ENCODE data around the gene ZNF710. TPM values are rescaled to one million over a fixed set of nuclear protein-coding genes. Genes with fewer than 3 reads are reported as not detected.

ZNF710 gene
- total RNA-seq, 1 donor from 2014 or later = 26.9 TPM

DNA sequence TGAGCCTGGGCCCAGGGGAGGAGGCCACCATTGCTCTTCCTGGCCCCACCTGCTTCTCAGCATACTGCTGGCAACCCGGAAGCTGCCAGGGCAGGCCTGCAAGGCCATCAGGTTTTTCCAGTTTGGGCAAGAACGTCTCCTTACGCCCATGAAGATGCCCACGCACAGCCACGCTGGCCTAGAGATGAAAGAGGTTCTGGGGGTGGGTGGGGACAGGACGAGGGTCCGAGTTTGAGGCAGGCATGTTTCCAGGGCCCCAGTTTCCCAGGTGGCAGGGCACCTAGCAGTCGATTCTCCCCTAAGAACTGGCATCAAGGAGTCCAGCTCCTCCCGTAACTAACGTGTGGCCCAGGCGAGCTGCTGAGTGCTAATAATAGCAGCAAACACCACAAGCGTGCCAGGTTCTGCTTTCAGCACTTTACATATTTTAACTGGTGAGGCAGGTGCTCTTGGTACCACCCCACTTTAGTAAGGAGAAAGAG lies 45.8 kb downstream of the ZNF710 start:
- DNase-seq (ENCODE audit: low read depth) (no peak), FAIRE-seq (no peak)
- Mint-ChIP-seq H3K9me3 (ENCODE audit: unreplicated experiment) (peaks cover 1% of the 10 kb centered on the region), H3K27me3 (ENCODE audit: low read depth, unreplicated experiment) (no peaks in the 10 kb centered on the region), H3K4me1 (ENCODE audit: low read depth, unreplicated experiment) (peaks cover 6% of the 10 kb centered on the region), H3K27ac (ENCODE audit: unreplicated experiment) (no peak overlapping the region), H3K4me3 (ENCODE audit: unreplicated experiment) (no peak overlapping the region), H3K36me3 (ENCODE audit: low read depth, unreplicated experiment) (peaks cover 4% of the 10 kb centered on the region)
- no peak overlapping the region for H2AFZ ChIP-seq (ENCODE audit: low read depth, low read length)
- peaks cover 64% of the 10 kb centered on the region for H4K20me1 ChIP-seq (ENCODE audit: insufficient read depth, low read length)
- TF ChIP-seq EZH2 (IDR thresholded peaks at IDR 0.05; ENCODE audit: insufficient read depth, low read length) = no peak
- TF ChIP-seq, protein P1, sequence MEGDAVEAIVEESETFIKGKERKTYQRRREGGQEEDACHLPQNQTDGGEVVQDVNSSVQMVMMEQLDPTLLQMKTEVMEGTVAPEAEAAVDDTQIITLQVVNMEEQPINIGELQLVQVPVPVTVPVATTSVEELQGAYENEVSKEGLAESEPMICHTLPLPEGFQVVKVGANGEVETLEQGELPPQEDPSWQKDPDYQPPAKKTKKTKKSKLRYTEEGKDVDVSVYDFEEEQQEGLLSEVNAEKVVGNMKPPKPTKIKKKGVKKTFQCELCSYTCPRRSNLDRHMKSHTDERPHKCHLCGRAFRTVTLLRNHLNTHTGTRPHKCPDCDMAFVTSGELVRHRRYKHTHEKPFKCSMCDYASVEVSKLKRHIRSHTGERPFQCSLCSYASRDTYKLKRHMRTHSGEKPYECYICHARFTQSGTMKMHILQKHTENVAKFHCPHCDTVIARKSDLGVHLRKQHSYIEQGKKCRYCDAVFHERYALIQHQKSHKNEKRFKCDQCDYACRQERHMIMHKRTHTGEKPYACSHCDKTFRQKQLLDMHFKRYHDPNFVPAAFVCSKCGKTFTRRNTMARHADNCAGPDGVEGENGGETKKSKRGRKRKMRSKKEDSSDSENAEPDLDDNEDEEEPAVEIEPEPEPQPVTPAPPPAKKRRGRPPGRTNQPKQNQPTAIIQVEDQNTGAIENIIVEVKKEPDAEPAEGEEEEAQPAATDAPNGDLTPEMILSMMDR (IDR thresholded peaks at IDR 0.05; ENCODE audit: insufficient read depth, low read depth, low read length) = no peak
- no peak overlapping the region for H3K9ac ChIP-seq (ENCODE audit: low read length)
- H3K4me2 ChIP-seq (ENCODE audit: low read length) = no peak overlapping the region
- no peaks in the 10 kb centered on the region for H3K4me1 ChIP-seq (ENCODE audit: insufficient read depth, low read length)
- no peak overlapping the region for H3K27ac ChIP-seq (ENCODE audit: low read depth, low read length)
- H3K36me3 ChIP-seq (ENCODE audit: insufficient read depth, low read length) = no peaks in the 10 kb centered on the region
- no peaks in the 10 kb centered on the region for H3K27me3 ChIP-seq (ENCODE audit: insufficient read depth, low read length)
- H3K9me3 ChIP-seq (ENCODE audit: insufficient read depth, low read depth, low read length) = no peaks in the 10 kb centered on the region
- H3K4me3 ChIP-seq (ENCODE audit: insufficient read depth, low read depth, low read length) = no peak overlapping the region
- H3K79me2 ChIP-seq (ENCODE audit: insufficient read depth, low read length) = peaks cover 30% of the 10 kb centered on the region

DNA sequence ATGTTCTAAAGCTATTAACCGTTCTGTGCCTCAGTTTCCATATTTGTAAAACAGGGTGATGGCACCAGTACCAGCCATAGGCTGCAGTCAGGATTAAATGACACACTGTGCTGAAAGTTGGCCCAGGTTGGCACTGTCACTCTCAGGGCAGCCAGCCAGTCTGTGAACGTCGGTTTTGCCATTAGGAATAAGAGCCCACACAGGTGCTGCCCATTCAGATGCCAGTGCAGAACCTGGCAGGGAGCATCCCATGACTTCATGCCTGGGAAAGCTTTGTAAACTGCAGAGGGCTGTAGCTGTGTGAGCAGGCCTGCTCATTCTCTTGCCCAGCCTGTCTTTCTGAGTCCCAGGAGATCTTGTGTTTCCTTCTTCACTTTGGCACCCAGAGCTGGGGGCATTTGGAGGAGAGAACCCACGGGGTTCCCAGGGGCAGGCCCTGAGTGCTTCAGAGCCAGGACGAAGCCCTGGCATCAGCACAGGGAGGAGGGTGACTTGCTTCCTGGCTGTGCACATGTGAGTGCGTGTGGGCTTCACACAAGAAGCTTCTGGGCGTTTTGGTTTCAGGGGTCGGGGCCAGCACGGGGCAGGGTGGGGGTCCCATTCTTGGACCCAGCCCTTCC lies 46.9 kb downstream of the ZNF710 start:
- Mint-ChIP-seq H3K27ac (ENCODE audit: unreplicated experiment) (no peak overlapping the region), H3K27me3 (ENCODE audit: low read depth, unreplicated experiment) (no peaks in the 10 kb centered on the region), H3K4me1 (ENCODE audit: low read depth, unreplicated experiment) (peaks cover 8% of the 10 kb centered on the region), H3K9me3 (ENCODE audit: unreplicated experiment) (peaks cover 1% of the 10 kb centered on the region), H3K36me3 (ENCODE audit: low read depth, unreplicated experiment) (peaks cover 1% of the 10 kb centered on the region), H3K4me3 (ENCODE audit: unreplicated experiment) (no peak overlapping the region)
- no peak overlapping the region for H3K27ac ChIP-seq (ENCODE audit: low read depth, low read length)
- H3K36me3 ChIP-seq (ENCODE audit: insufficient read depth, low read length) = no peaks in the 10 kb centered on the region
- no peaks in the 10 kb centered on the region for H3K9me3 ChIP-seq (ENCODE audit: insufficient read depth, low read depth, low read length)
- no peaks in the 10 kb centered on the region for H3K27me3 ChIP-seq (ENCODE audit: insufficient read depth, low read length)
- H2AFZ ChIP-seq (ENCODE audit: low read depth, low read length) = no peak overlapping the region
- peaks cover 63% of the 10 kb centered on the region for H4K20me1 ChIP-seq (ENCODE audit: insufficient read depth, low read length)
- TF ChIP-seq EZH2 (IDR thresholded peaks at IDR 0.05; ENCODE audit: insufficient read depth, low read length) = no peak
- TF ChIP-seq, protein P1 (IDR thresholded peaks at IDR 0.05; ENCODE audit: insufficient read depth, low read depth, low read length) = no peak
- H3K9ac ChIP-seq (ENCODE audit: low read length) = no peak overlapping the region
- H3K4me2 ChIP-seq (ENCODE audit: low read length) = no peak overlapping the region
- H3K79me2 ChIP-seq (ENCODE audit: insufficient read depth, low read length) = peaks cover 22% of the 10 kb centered on the region
- FAIRE-seq (no peak), DNase-seq (ENCODE audit: low read depth) (peak; percentile 19)
- no peaks in the 10 kb centered on the region for H3K4me1 ChIP-seq (ENCODE audit: insufficient read depth, low read length)
- H3K4me3 ChIP-seq (ENCODE audit: insufficient read depth, low read depth, low read length) = no peak overlapping the region

DNA sequence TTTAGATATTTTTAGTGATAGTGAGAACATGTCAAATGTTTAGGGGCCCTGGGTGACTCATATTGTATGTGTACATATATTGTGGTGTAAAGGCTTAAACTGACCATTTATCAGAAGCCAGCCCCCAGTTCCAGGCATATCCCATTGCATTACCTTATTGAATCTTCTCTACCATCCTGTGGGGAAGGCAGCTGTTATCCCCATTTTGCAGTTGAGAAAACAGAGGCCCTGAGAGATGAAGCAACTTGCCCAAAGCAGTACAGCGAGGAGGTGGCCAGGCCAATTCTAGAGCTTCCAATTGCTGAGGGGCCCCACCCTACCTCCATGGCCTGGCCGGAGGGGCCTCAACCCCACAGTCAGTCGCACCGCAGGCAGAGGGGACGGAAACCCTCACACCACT lies 47.9 kb downstream of the ZNF710 start:
- Histone ChIP-seq H3K27me3 (ENCODE audit: insufficient read depth, low read length) (no peaks in the 10 kb centered on the region), H3K9me3 (ENCODE audit: insufficient read depth, low read depth, low read length) (no peaks in the 10 kb centered on the region), H3K4me3 (ENCODE audit: insufficient read depth, low read depth, low read length) (no peak overlapping the region), H3K27ac (ENCODE audit: low read depth, low read length) (no peak overlapping the region), H3K79me2 (ENCODE audit: insufficient read depth, low read length) (peaks cover 22% of the 10 kb centered on the region), H3K9ac (ENCODE audit: low read length) (no peak overlapping the region), H3K4me2 (ENCODE audit: low read length) (no peak overlapping the region), H3K36me3 (ENCODE audit: insufficient read depth, low read length) (no peaks in the 10 kb centered on the region), H4K20me1 (ENCODE audit: insufficient read depth, low read length) (peaks cover 69% of the 10 kb centered on the region), H2AFZ (ENCODE audit: low read depth, low read length) (no peak overlapping the region), H3K4me1 (ENCODE audit: insufficient read depth, low read length) (no peaks in the 10 kb centered on the region)
- Mint-ChIP-seq H3K9me3 (ENCODE audit: unreplicated experiment) (peaks cover 1% of the 10 kb centered on the region), H3K27me3 (ENCODE audit: low read depth, unreplicated experiment) (no peaks in the 10 kb centered on the region), H3K4me1 (ENCODE audit: low read depth, unreplicated experiment) (peaks cover 2% of the 10 kb centered on the region), H3K27ac (ENCODE audit: unreplicated experiment) (no peak overlapping the region), H3K36me3 (ENCODE audit: low read depth, unreplicated experiment) (peaks cover 1% of the 10 kb centered on the region), H3K4me3 (ENCODE audit: unreplicated experiment) (no peak overlapping the region)
- DNase-seq (ENCODE audit: low read depth) (no peak), FAIRE-seq (no peak)
- TF ChIP-seq EZH2 (IDR thresholded peaks at IDR 0.05; ENCODE audit: insufficient read depth, low read length) = no peak
- TF ChIP-seq, protein P1 (IDR thresholded peaks at IDR 0.05; ENCODE audit: insufficient read depth, low read depth, low read length) = no peak
